IMR-90 (cell line): ENCODE data around the gene PCSK2. TPM values are rescaled to one million over a fixed set of nuclear protein-coding genes. Genes with fewer than 3 reads are reported as not detected.

Experiments used
- ATAC-seq: fragments of 200-7000 bp; cut with Tn5 transposase; 2 replicates; pipeline ENCODE4 v1.9.1; 2020; ENCODE audit warnings: low read depth, mild to moderate bottlenecking, moderate library complexity
- BruUV-seq: library from RNA; stranded (reverse); fragments of 400-500 nt; replicated peaks from 2 replicates; lab custom pipeline; 2021; lab: Mats Ljungman, UMichigan
- CTCF ChIA-PET: fragments of 300-600 bp; formaldehyde crosslinking; extraction: SDS; loops from one replicate; lab custom pipeline; 2021; ENCODE audit warnings: antibody characterized with exemption; lab: Yijun Ruan, JAX
- POLR2A ChIA-PET: fragments of 300-600 bp; sonication (Branson Sonifier 250); formaldehyde crosslinking; loops from one replicate; lab custom pipeline; 2022; ENCODE audit warnings: antibody characterized with exemption; ENCODE audit not compliant: unreplicated experiment; lab: Charles Lee
- DNase-seq: peaks from one replicate; pipeline ENCODE4 v3.0.0; 2013
- H2AFZ ChIP-seq: replicated peaks from 2 replicates; pipeline ENCODE3; 2013; ENCODE audit warnings: low read length, mild to moderate bottlenecking; ENCODE audit not compliant: poor library complexity
- H2AK5ac ChIP-seq: 2 replicates; pipeline ENCODE4 v1.6.1; 2013; ENCODE audit warnings: low read depth, low read length, inconsistent platforms
- H2AK9ac ChIP-seq: replicated peaks from 2 replicates; pipeline ENCODE3; 2013; ENCODE audit warnings: mild to moderate bottlenecking, low read depth, low read length, moderate library complexity; ENCODE audit not compliant: poor library complexity
- H2BK120ac ChIP-seq: 2 replicates; pipeline ENCODE4 v1.6.1; 2013; ENCODE audit warnings: low read depth, low read length, inconsistent platforms
- H2BK15ac ChIP-seq: 3 replicates; pipeline ENCODE4 v1.6.1; 2013; ENCODE audit warnings: low read depth, low read length, inconsistent platforms
- H2BK20ac ChIP-seq: 2 replicates; pipeline ENCODE4 v1.6.1; 2013; ENCODE audit warnings: low read depth, mild to moderate bottlenecking, inconsistent platforms, low read length, moderate library complexity
- H2BK5ac ChIP-seq: 2 replicates; pipeline ENCODE4 v1.6.1; 2013; ENCODE audit warnings: mild to moderate bottlenecking, low read depth, low read length, inconsistent platforms; ENCODE audit not compliant: poor library complexity, severe bottlenecking
- H3K14ac ChIP-seq: replicated peaks from 2 replicates; pipeline ENCODE4 v1.6.1; 2013; ENCODE audit warnings: low read depth, low read length, inconsistent platforms
- H3K18ac ChIP-seq: 2 replicates; pipeline ENCODE4 v1.6.1; 2013; ENCODE audit warnings: low read depth, low read length, control low read depth
- H3K23ac ChIP-seq: 2 replicates; pipeline ENCODE4 v1.6.1; 2013; ENCODE audit warnings: low read depth, low read length, inconsistent platforms
- H3K27ac ChIP-seq: 2 replicates; pipeline ENCODE4 v1.5.1; 2013; ENCODE audit warnings: mild to moderate bottlenecking, control low read depth, low read length; ENCODE audit not compliant: insufficient read depth
- H3K27me3 ChIP-seq: 2 replicates; pipeline ENCODE4 v1.6.1; 2013; ENCODE audit warnings: low read length; ENCODE audit not compliant: control insufficient read depth, insufficient read depth
- H3K36me3 ChIP-seq: 2 replicates; pipeline ENCODE4 v1.6.1; 2013; ENCODE audit warnings: low read length, mixed read lengths; ENCODE audit not compliant: control insufficient read depth, insufficient read depth
- H3K4ac ChIP-seq: 2 replicates; pipeline ENCODE4 v1.6.1; 2013; ENCODE audit warnings: low read depth, low read length, inconsistent platforms
- H3K4me1 ChIP-seq: 2 replicates; pipeline ENCODE4 v1.6.1; 2013; ENCODE audit warnings: low read length, mixed read lengths; ENCODE audit not compliant: control insufficient read depth, insufficient read depth
- H3K4me2 ChIP-seq: 2 replicates; pipeline ENCODE4 v1.6.1; 2013; ENCODE audit warnings: low read depth, mild to moderate bottlenecking, control low read depth, low read length, moderate library complexity
- H3K4me3 ChIP-seq: 2 replicates; pipeline ENCODE4 v1.5.1; 2013; ENCODE audit warnings: low read depth, mild to moderate bottlenecking, control low read depth, low read length, moderate library complexity; ENCODE audit not compliant: insufficient read depth
- H3K56ac ChIP-seq: 2 replicates; pipeline ENCODE4 v1.6.1; 2013; ENCODE audit warnings: low read length, inconsistent platforms; ENCODE audit not compliant: insufficient read depth; ENCODE audit errors: extremely low read depth
- H3K79me1 ChIP-seq, 2 experiments: 2 replicates each; pipeline ENCODE4 v1.6.1; 2013; ENCODE audit warnings: low read length in 2 of 2, inconsistent platforms in 1 of 2, low read depth in 1 of 2
- H3K9ac ChIP-seq: 2 replicates; pipeline ENCODE4 v1.6.1; 2013; ENCODE audit warnings: low read depth, low read length, control low read depth
- H3K9me1 ChIP-seq: 2 replicates; pipeline ENCODE4 v1.6.1; 2013; ENCODE audit warnings: low read length, inconsistent platforms; ENCODE audit not compliant: insufficient read depth
- H3K9me3 ChIP-seq: 2 replicates; pipeline ENCODE4 v1.6.1; 2013; ENCODE audit warnings: low read length; ENCODE audit not compliant: control insufficient read depth, insufficient read depth
- H4K20me1 ChIP-seq: 2 replicates; pipeline ENCODE4 v1.6.1; 2013; ENCODE audit warnings: low read length, inconsistent platforms; ENCODE audit not compliant: insufficient read depth
- H4K5ac ChIP-seq: 2 replicates; pipeline ENCODE4 v1.6.1; 2013; ENCODE audit warnings: mild to moderate bottlenecking, low read depth, low read length, control low read depth
- H4K8ac ChIP-seq, 2 experiments: 2 replicates each; pipeline ENCODE4 v1.6.1; 2013; ENCODE audit warnings: low read depth in 2 of 2, low read length in 2 of 2, control low read depth in 1 of 2, inconsistent platforms in 1 of 2
- H4K91ac ChIP-seq: 2 replicates; pipeline ENCODE4 v1.6.1; 2013; ENCODE audit warnings: low read depth, low read length, inconsistent platforms; ENCODE audit not compliant: insufficient read depth
- BHLHE40 ChIP-seq: fragments of 150-350 bp; IDR thresholded peaks from 2 replicates; pipeline ENCODE4 v1.6.1; 2016; ENCODE audit warnings: mild to moderate bottlenecking, low read depth, low read length
- CEBPB ChIP-seq: IDR thresholded peaks from 2 replicates; pipeline ENCODE4 v1.6.1; 2012; ENCODE audit warnings: low read depth, low read length, improper control_type of control experiment
- CHD1 ChIP-seq: IDR thresholded peaks from 2 replicates; pipeline ENCODE4 v1.6.1; 2012; ENCODE audit warnings: low read depth, low read length, improper control_type of control experiment
- FOS ChIP-seq: fragments of 150-350 bp; IDR thresholded peaks from 2 replicates; pipeline ENCODE4 v1.6.1; 2016; ENCODE audit warnings: low read depth, low read length
- MAFK ChIP-seq: IDR thresholded peaks from 2 replicates; pipeline ENCODE4 v1.6.1; 2012; ENCODE audit warnings: low read depth, low read length, improper control_type of control experiment
- MAZ ChIP-seq: IDR thresholded peaks from 2 replicates; pipeline ENCODE4 v1.6.1; 2012; ENCODE audit warnings: low read depth, mild to moderate bottlenecking, low read length, improper control_type of control experiment, moderate library complexity, borderline replicate concordance
- MXI1 ChIP-seq: IDR thresholded peaks from 2 replicates; pipeline ENCODE4 v1.6.1; 2012; ENCODE audit warnings: low read depth, mild to moderate bottlenecking, low read length, moderate library complexity, borderline replicate concordance
- RAD21 ChIP-seq: IDR thresholded peaks from 2 replicates; pipeline ENCODE4 v1.6.1; 2012; ENCODE audit warnings: low read length, improper control_type of control experiment
- RFX5 ChIP-seq: IDR thresholded peaks from 2 replicates; pipeline ENCODE4 v1.8.0; 2012; ENCODE audit warnings: low read depth, mild to moderate bottlenecking, low read length, moderate library complexity
- SMC3 ChIP-seq: fragments of 150-350 bp; IDR thresholded peaks from 2 replicates; pipeline ENCODE4 v1.6.1; 2016; ENCODE audit warnings: low read depth, mild to moderate bottlenecking, antibody characterized with exemption, low read length, moderate library complexity
- WGBS, 2 experiments: methylation state at CpG; one replicate each; pipeline versions ENCODE4 v1.1.5 to v1.1.7; 2013; ENCODE audit warnings: missing lambda C conversion rate in 2 of 2; ENCODE audit not compliant: insufficient read length in 1 of 2; ENCODE audit errors: extremely low coverage in 2 of 2; 5-methylcytosine and 5-hydroxymethylcytosine counted together
- dilution Hi-C: fragments of 300-500 bp; cut with HindIII; formaldehyde crosslinking; loops from one replicate; pipeline ENCODE4 v1.14.3; 2018; ENCODE audit warnings: low sequenced_read_pairs; ENCODE audit not compliant: unreplicated experiment
- in situ Hi-C: fragments of 300-500 bp; cut with MboI; formaldehyde crosslinking; loops from 3 replicates; pipeline ENCODE4 v1.14.3; 2019; ENCODE audit warnings: low sequenced_read_pairs, inconsistent platforms, mixed read lengths
- intact Hi-C: fragments of 100-400 bp; cut with micrococcal nuclease; formaldehyde crosslinking; loops from 2 replicates; pipeline ENCODE4 v1.10.0; 2022
- polyA plus RNA-seq, 3 experiments: library from polyadenylated mRNA; depleted of rRNA; stranded (reverse); fragments of >200 nt; gene quantifications; 2 replicates each; pipeline ENCODE4 v1.2.3, GENCODE V29; 2012; ENCODE audit warnings: low replicate concordance in 1 of 3
- total RNA-seq: library from RNA; depleted of rRNA; stranded (reverse); fragments of >200 nt; gene quantifications from 2 replicates; pipeline ENCODE4 v1.2.3, GENCODE V29; 2012
- TF ChIP-seq, protein P1 (sequence below): conservative IDR thresholded peaks from 2 replicates; pipeline ENCODE4 v1.5.1; 2012; ENCODE audit warnings: mild to moderate bottlenecking, low read depth, low read length, improper control_type of control experiment

The PCSK2 gene
- total and polyA plus RNA-seq, 2 of the 4 experiments (the other 2 are of a cell fraction) = not detected

DNA sequence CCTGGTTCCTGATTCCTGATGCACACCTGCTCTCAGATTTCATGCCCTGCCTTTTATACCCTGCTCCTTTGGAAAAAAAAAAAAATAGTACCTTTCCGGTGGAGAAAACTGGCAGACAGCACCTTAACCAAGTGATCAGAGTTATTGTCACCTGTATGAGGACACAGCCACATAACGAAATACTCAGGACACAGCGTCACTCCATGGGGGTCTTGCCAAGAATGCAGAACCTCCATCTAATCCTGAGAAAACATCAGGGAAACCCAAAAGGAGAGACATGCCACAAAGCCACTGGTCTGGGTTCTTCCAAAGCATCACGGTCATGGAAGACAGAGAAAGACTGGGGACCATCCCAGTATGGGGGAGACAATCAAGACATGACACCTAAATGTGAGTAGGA is 275.3 kb downstream of the PCSK2 start:
- H3K56ac ChIP-seq = no peak overlapping the region
- H3K14ac ChIP-seq = no peak overlapping the region
- no peak overlapping the region for H3K9ac ChIP-seq
- H3K4me3 ChIP-seq = no peak overlapping the region
- no peaks in the 10 kb centered on the region for H3K36me3 ChIP-seq
- no peaks in the 10 kb centered on the region for H3K79me1 ChIP-seq
- WGBS, 2 experiments = 50% methylated on average over 1 of the region's 4 CpGs; no CpG with 5 or more reads in 1 of the 2 experiments
- H2BK120ac ChIP-seq = no peak overlapping the region
- POLR2A ChIA-PET = no interaction called here
- H2BK15ac ChIP-seq = no peak overlapping the region
- H3K9me3 ChIP-seq = no peaks in the 10 kb centered on the region
- H3K23ac ChIP-seq = no peak overlapping the region
- H4K91ac ChIP-seq = no peak overlapping the region
- peaks cover 8% of the 10 kb centered on the region; the same call in 1 of the 2 replicates for H3K27me3 ChIP-seq
- intact Hi-C loops (loop anchor here (10.0 kb wide), 1 partner anchor 113 kb away; no protein-coding TSS in a partner anchor), dilution Hi-C loops (no loop called here), in situ Hi-C loops (loop anchor here (10.0 kb wide), 1 partner anchor 773 kb away; no protein-coding TSS in a partner anchor)
- no TSS peak for BruUV-seq
- no peak overlapping the region for H4K8ac ChIP-seq
- no peak overlapping the region for H3K18ac ChIP-seq
- no peak overlapping the region for H3K4ac ChIP-seq
- CTCF ChIA-PET = interaction anchor here (0.7 kb wide), 1 partner anchor 819 kb away, joined by 4 read pairs; no protein-coding TSS in a partner anchor
- H2AK9ac ChIP-seq = no peak overlapping the region
- TF ChIP-seq SMC3 (no peak), RAD21 (no peak), BHLHE40 (no peak), FOS (no peak), MAZ (no peak), MXI1 (no peak), CHD1 (no peak), RFX5 (no peak), CEBPB (no peak), MAFK (no peak)
- TF ChIP-seq, protein P1, sequence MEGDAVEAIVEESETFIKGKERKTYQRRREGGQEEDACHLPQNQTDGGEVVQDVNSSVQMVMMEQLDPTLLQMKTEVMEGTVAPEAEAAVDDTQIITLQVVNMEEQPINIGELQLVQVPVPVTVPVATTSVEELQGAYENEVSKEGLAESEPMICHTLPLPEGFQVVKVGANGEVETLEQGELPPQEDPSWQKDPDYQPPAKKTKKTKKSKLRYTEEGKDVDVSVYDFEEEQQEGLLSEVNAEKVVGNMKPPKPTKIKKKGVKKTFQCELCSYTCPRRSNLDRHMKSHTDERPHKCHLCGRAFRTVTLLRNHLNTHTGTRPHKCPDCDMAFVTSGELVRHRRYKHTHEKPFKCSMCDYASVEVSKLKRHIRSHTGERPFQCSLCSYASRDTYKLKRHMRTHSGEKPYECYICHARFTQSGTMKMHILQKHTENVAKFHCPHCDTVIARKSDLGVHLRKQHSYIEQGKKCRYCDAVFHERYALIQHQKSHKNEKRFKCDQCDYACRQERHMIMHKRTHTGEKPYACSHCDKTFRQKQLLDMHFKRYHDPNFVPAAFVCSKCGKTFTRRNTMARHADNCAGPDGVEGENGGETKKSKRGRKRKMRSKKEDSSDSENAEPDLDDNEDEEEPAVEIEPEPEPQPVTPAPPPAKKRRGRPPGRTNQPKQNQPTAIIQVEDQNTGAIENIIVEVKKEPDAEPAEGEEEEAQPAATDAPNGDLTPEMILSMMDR = no peak
- no peak for ATAC-seq
- no peak overlapping the region for H3K27ac ChIP-seq
- no peak for DNase-seq
- H4K20me1 ChIP-seq = no peaks in the 10 kb centered on the region
- H2AK5ac ChIP-seq = no peak overlapping the region
- H3K4me1 ChIP-seq = peaks cover 8% of the 10 kb centered on the region; the same call in 1 of the 2 replicates
- no peak overlapping the region for H2AFZ ChIP-seq
- H3K4me2 ChIP-seq = no peak overlapping the region
- H2BK20ac ChIP-seq = no peak overlapping the region
- no peaks in the 10 kb centered on the region for H3K9me1 ChIP-seq
- H4K5ac ChIP-seq = no peak overlapping the region
- no peak overlapping the region for H2BK5ac ChIP-seq
